Measurements from ENCODE around the gene GOLPH3L. TPM values are rescaled to one million over a fixed set of nuclear protein-coding genes. Genes with fewer than 3 reads are reported as not detected.
"Not testable (repeated sequence)": the region's sequence is repeated elsewhere in the genome, so short reads cannot be mapped to it uniquely, and the experiment has no call there.

Gene GOLPH3L
- total and polyA plus RNA-seq, 8 donors, result 13.2 to 33.4 (median 16.9) TPM

DNA sequence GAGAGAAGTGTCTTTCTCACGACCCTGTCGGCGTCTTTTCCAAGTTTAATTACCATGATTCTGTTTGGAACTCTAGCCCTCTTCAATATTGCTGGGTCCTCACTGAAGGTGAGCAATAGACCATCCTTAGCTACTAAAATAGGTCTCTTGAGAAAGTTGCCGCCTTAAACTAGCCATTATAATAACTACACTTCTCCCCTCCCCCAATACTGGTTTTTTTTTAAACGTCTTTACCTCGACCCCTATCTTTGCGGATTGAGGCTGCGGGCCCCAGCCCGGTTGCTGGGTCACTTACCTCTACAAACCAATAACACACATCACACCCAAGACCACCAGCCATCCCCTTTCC, 68.2 kb downstream of the GOLPH3L start:
- H3K36me3 ChIP-seq, result peaks cover 30 to 41% (median 38%) of the 10 kb centered on the region in 4 donors
- WGBS, 5 donors, result 0 to 3% (median 1%) methylated on average over 9 of the region's 9 CpGs
- TF ChIP-seq POLR2A (IDR thresholded peaks at IDR 0.05) (no peak), EP300 (IDR thresholded peaks at IDR 0.05) (no peak), POLR2AphosphoS5 (IDR thresholded peaks at IDR 0.05) (no peak), CTCF (IDR thresholded peaks at IDR 0.05) (no peak)

GRCh38 chr1:150627826-150628410, 69.0 kb downstream of the GOLPH3L start:
- Histone ChIP-seq H3K4me1 (peaks cover 14 to 67% (median 45%) of the 10 kb centered on the region in 4 donors), H3K36me3 (peaks cover 38 to 49% (median 47%) of the 10 kb centered on the region in 4 donors), H3K27ac (peak overlapping the region in 4 of 5 donors; percentile 97 to 99 (median 98)), H3K27me3 (no peaks in the 10 kb centered on the region), H3K4me3 (peak overlapping the region; percentile 64 to 76 (median 71)), H3K9me3 (no peaks in the 10 kb centered on the region)
- intact Hi-C loops (cut with DNase I; ENCODE audit: low total_unique reads), result loop anchor here (10.0 kb wide), 1 partner anchor 73 kb away; no protein-coding TSS in a partner anchor
- 60 to 71% (median 63%) methylated on average over 5 of the region's 5 CpGs for WGBS, 5 donors
- TF ChIP-seq POLR2AphosphoS5 (IDR thresholded peaks at IDR 0.05) (no peak), POLR2A (IDR thresholded peaks at IDR 0.05) (no peak), CTCF (IDR thresholded peaks at IDR 0.05) (no peak), EP300 (IDR thresholded peaks at IDR 0.05) (no peak)
- no peak for DNase-seq

More for the DNA sequence above, 68.2 kb downstream of the GOLPH3L start:
- intact Hi-C loops (cut with DNase I; ENCODE audit: low total_unique reads), result loop anchor here (10.0 kb wide), 1 partner anchor 74 kb away; no protein-coding TSS in a partner anchor
- DNase-seq, result no peak
- Histone ChIP-seq H3K4me3 (peak overlapping the region; percentile 64 to 76 (median 71)), H3K27ac (peak overlapping the region; percentile 96 to 99 (median 98)), H3K27me3 (no peaks in the 10 kb centered on the region), H3K9me3 (no peaks in the 10 kb centered on the region), H3K4me1 (peaks cover 11 to 61% (median 40%) of the 10 kb centered on the region in 4 donors)

DNA sequence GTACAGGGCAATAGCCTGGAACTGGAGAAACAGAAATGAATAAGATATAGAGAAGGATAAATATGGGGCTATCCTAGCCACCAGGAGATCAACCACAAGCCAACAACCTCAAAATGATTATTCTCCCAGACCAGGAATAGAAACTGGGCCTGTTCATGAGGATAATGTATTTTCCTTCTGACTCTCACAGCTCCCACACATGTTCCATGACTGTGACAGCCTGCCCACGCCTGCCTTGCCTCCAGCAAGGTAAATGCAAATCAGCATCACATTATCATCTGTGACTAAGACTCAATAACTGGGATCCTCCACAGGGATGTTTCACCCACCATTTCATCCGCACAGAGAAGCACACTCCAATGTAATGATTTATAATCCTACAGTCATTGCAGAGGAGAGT, 70.8 kb downstream of the GOLPH3L start:
- Histone ChIP-seq H3K36me3 (peaks cover 44 to 63% (median 60%) of the 10 kb centered on the region in 4 donors), H3K27me3 (no peaks in the 10 kb centered on the region), H3K27ac (no peak overlapping the region), H3K4me3 (no peak overlapping the region), H3K9me3 (no peaks in the 10 kb centered on the region), H3K4me1 (peaks cover 20 to 85% (median 62%) of the 10 kb centered on the region in 4 donors)
- WGBS, 5 donors, result 85 to 93% (median 90%) methylated on average over 2 of the region's 2 CpGs
- intact Hi-C loops (cut with DNase I; ENCODE audit: low total_unique reads), result loop anchor here (10.0 kb wide), 1 partner anchor 71 kb away; no protein-coding TSS in a partner anchor
- DNase-seq, result no peak
- TF ChIP-seq EP300 (IDR thresholded peaks at IDR 0.05) (no peak), POLR2A (IDR thresholded peaks at IDR 0.05) (no peak), CTCF (IDR thresholded peaks at IDR 0.05) (no peak), POLR2AphosphoS5 (IDR thresholded peaks at IDR 0.05) (no peak)

DNA sequence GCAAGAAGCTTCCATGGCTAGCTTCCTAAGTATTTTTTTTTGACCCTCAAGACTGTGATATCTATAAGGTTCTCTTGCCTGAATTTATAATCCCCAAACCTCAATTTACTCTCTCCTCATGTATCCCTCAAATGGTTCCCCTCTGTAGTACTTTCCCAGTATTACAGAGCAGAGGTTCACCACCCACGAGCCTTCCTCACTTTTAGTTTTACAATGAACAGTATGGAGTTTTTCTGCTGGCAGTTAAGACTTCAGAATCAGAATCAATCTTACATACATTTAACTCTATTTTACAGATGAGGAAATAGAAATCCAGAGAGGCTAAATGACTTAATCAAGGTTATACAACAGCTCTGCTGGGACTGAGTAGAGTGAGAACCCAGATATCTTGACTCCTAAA, 72.4 kb downstream of the GOLPH3L start:
- not testable (repeated sequence) for H3K9me3 ChIP-seq, H3K4me3 ChIP-seq, DNase-seq, H3K27me3 ChIP-seq
- intact Hi-C loops (cut with DNase I; ENCODE audit: low total_unique reads), result loop anchor here (10.0 kb wide), 1 partner anchor 70 kb away; no protein-coding TSS in a partner anchor
- Histone ChIP-seq H3K36me3 (peaks cover 53 to 71% (median 66%) of the 10 kb centered on the region in 4 donors), H3K27ac (peak overlapping the region in 2 of 5 donors; percentile 8 to 32), H3K4me1 (peaks cover 32 to 89% (median 68%) of the 10 kb centered on the region in 4 donors)
- 57 to 76% (median 70%) methylated on average over 1 of the region's 1 CpG for WGBS, 5 donors

- Histone ChIP-seq H3K36me3 (peaks cover 53 to 75% (median 68%) of the 10 kb centered on the region in 4 donors), H3K4me1 (peaks cover 34 to 93% (median 70%) of the 10 kb centered on the region in 4 donors), H3K27ac (peak overlapping the region in 2 of 5 donors; percentile 8 to 32)
- not testable (repeated sequence) for H3K9me3 ChIP-seq, H3K4me3 ChIP-seq, DNase-seq, H3K27me3 ChIP-seq
- WGBS, 5 donors, result 92 to 100% (median 100%) methylated on average over 1 of the region's 1 CpG
- intact Hi-C loops (cut with DNase I; ENCODE audit: low total_unique reads), result loop anchor here (10.0 kb wide), 1 partner anchor 69 kb away; no protein-coding TSS in a partner anchor
Observed at GRCh38 chr1:150624134-150624533, 72.8 kb downstream of the GOLPH3L start.
